NCI-H146 (cell line): ENCODE data around the gene NTM.

ENCODE experiments used
- DNase-seq: peaks from one replicate; lab custom pipeline; 2025; lab: John Stamatoyannopoulos, UW

NTM gene

GRCh38 chr11:131964698-131965483 is 594.5 kb downstream of the NTM start:
- no peak for DNase-seq

GRCh38 chr11:131965504-131965903 is 595.1 kb downstream of the NTM start:
- DNase-seq: no peak

GRCh38 chr11:131966667-131967066 is 596.3 kb downstream of the NTM start:
- DNase-seq: no peak

- DNase-seq: no peak
Observed at GRCh38 chr11:131969261-131969660, 598.8 kb downstream of the NTM start.

GRCh38 chr11:131973061-131973460 is 602.6 kb downstream of the NTM start:
- no peak for DNase-seq

GRCh38 chr11:131975619-131976018 is 605.2 kb downstream of the NTM start:
- no peak for DNase-seq

- DNase-seq: no peak
Observed at GRCh38 chr11:131976021-131976420, 605.6 kb downstream of the NTM start.

- DNase-seq: no peak
Observed at GRCh38 chr11:131977231-131977630, 606.8 kb downstream of the NTM start.

- no peak for DNase-seq
Observed at GRCh38 chr11:131977854-131978253, 607.4 kb downstream of the NTM start.

GRCh38 chr11:131978351-131978750 is 607.9 kb downstream of the NTM start:
- DNase-seq: no peak

GRCh38 chr11:131979364-131979763 is 608.9 kb downstream of the NTM start:
- DNase-seq: no peak

- DNase-seq: no peak
Observed at GRCh38 chr11:131980199-131980598, 609.8 kb downstream of the NTM start.

GRCh38 chr11:131980888-131981668 is 610.7 kb downstream of the NTM start:
- peak; percentile 25 for DNase-seq

- DNase-seq: no peak
Observed at GRCh38 chr11:131982154-131982553, 611.7 kb downstream of the NTM start.

GRCh38 chr11:131985846-131986301 is 615.5 kb downstream of the NTM start:
- DNase-seq: no peak

- DNase-seq: no peak
Observed at GRCh38 chr11:131987703-131988102, 617.3 kb downstream of the NTM start.

- DNase-seq: no peak
Observed at GRCh38 chr11:131991606-131992005, 621.2 kb downstream of the NTM start.

- DNase-seq: peak; percentile 11
Observed at GRCh38 chr11:131993246-131993645, 622.8 kb downstream of the NTM start.

- DNase-seq: no peak
Observed at GRCh38 chr11:131998020-131998419, 627.6 kb downstream of the NTM start.

GRCh38 chr11:131999084-131999483 is 628.7 kb downstream of the NTM start:
- DNase-seq: peak; percentile 27

- DNase-seq: no peak
Observed at GRCh38 chr11:131999955-132000354, 629.5 kb downstream of the NTM start.

- DNase-seq: no peak
Observed at GRCh38 chr11:132005887-132006286, 635.5 kb downstream of the NTM start.

GRCh38 chr11:132006884-132007580 is 636.6 kb downstream of the NTM start:
- peak; percentile 36 for DNase-seq
